Measurements from ENCODE around the gene ZBTB44.

The ZBTB44 gene

GRCh38 chr11:130213979-130214281 lies 100.8 kb downstream of the ZBTB44 start:
- no peak for TF ChIP-seq CTCF (conservative IDR thresholded peaks at IDR 0.05; ENCODE audit: low read length)
- no peak for DNase-seq (ENCODE audit: low read depth)
- no peak overlapping the region for H3K4me3 ChIP-seq (ENCODE audit: low read length)

GRCh38 chr11:130213143-130213978 lies 101.4 kb downstream of the ZBTB44 start:
- no peak overlapping the region for H3K4me3 ChIP-seq (ENCODE audit: low read length)
- peak; percentile 91 for TF ChIP-seq CTCF (conservative IDR thresholded peaks at IDR 0.05; ENCODE audit: low read length)
- no peak for DNase-seq (ENCODE audit: low read depth)

GRCh38 chr11:130212431-130212961 lies 102.2 kb downstream of the ZBTB44 start:
- no peak for DNase-seq (ENCODE audit: low read depth)
- H3K4me3 ChIP-seq (ENCODE audit: low read length) = no peak overlapping the region
- no peak for TF ChIP-seq CTCF (conservative IDR thresholded peaks at IDR 0.05; ENCODE audit: low read length)

DNA sequence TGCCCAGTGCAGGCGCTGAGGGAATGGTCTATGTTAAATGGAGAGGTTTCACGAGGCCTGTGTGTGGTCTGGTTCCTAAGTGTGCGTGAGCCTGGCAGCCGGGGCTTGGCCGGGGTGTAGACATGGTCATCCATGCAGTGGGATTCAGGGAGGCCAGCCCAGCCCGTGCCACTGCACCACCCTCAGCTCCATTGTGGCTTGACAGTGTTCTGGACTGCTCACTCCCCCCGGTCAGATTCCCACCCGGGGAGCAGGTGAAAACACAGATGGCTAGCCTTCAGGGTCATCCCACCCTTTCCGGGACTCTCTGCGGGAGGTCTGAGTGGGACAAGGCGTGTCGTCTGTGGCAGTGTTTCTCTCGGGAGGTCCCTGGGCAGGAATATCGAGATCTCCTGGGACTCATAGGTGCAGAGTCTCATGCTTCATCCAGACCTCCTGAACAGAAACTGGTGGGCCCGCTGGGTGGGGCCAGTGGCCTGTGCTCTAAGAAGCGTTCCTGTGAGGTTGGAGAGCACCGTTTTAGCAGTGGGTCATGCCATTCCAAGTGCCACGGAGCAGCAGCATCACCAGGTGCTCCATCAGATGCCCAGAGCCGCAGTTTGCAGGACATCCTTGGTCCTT lies 102.8 kb downstream of the ZBTB44 start:
- no peak for DNase-seq (ENCODE audit: low read depth)
- no peak for TF ChIP-seq CTCF (conservative IDR thresholded peaks at IDR 0.05; ENCODE audit: low read length)
- no peak overlapping the region for H3K4me3 ChIP-seq (ENCODE audit: low read length)

DNA sequence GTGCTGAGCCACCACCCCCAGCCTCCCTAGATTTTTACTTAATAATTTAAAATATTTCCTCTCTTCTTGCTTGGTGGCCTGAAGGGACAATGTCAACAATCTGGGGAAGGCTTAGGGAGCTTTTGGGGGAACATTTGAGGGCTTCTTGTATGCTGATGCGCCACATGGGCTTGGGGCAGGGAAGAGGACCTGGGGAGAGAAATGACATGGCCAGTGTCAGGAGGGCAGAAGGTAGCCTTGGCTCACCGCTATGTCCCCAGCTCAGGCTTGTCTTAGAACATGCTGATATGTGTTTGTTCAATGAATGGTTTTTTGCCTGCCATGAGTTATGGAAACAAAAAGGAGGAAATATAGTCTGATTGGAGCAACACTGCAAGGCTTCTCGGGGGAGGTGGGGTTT lies 103.6 kb downstream of the ZBTB44 start:
- no peak overlapping the region for H3K4me3 ChIP-seq (ENCODE audit: low read length)
- DNase-seq (ENCODE audit: low read depth) = no peak
- TF ChIP-seq CTCF (conservative IDR thresholded peaks at IDR 0.05; ENCODE audit: low read length) = no peak

DNA sequence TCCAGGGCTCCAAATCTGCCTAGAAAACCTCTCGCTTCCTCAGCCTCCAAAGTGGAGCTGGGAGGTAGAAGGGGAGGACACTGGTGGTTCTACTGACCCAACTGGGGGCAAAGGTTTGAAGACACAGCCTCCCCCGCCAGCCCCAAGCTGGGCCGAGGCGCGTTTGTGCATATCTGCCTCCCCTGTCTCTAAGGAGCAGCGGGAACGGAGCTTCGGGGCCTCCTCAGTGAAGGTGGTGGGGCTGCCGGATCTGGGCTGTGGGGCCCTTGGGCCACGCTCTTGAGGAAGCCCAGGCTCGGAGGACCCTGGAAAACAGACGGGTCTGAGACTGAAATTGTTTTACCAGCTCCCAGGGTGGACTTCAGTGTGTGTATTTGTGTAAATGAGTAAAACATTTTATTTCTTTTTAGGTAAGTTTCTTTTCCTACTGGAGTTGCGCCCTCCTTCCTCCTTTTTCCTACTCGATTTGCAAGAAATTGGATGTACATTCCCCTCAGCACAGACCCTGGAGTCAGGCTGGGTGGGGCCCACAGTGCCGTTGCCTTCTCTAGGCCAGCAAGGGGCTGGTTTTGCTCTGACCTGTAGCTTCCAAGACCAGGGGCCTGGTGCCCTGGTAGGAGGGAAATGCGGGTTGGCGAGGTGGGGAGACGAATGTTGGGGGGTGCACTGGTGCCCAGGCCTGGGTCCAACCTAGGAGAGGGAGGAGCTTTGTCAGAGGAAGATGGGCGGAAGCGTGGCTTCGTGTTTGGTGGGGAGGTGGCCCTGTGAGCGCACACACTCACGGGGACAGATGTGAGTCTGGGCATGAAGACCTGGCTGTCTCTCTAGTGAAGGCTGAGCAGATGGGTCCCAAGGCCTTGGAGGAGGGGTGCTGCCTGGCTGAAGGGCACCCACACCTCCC lies 104.5 kb downstream of the ZBTB44 start:
- TF ChIP-seq CTCF (conservative IDR thresholded peaks at IDR 0.05; ENCODE audit: low read length) = no peak
- H3K4me3 ChIP-seq (ENCODE audit: low read length) = no peak overlapping the region
- no peak for DNase-seq (ENCODE audit: low read depth)
